CD4-positive, alpha-beta T cell treated with Interleukin-10 for 1 hour (primary cell): ENCODE data around the gene LIMK1.
"Not testable (repeated sequence)": the region's sequence is repeated elsewhere in the genome, so short reads cannot be mapped to it uniquely, and the experiment has no call there.

Experiments used
- DNase-seq: peaks from one replicate; pipeline ENCODE4 v3.0.0-alpha.2; 2020

Gene LIMK1

GRCh38 chr7:74083117-74083876 is at the start of gene LIMK1:
Gene LIMK1, plus strand, starts transcription at chr7:74083804. Its CDS starts 187 bp downstream, at chr7:74083991.
- peak; percentile 88 for DNase-seq

- DNase-seq, result no peak
Measured at GRCh38 chr7:74037609-74038008, 46.0 kb upstream of the LIMK1 start.

- no peak for DNase-seq
Measured at GRCh38 chr7:74038194-74038961, 45.2 kb upstream of the LIMK1 start.

GRCh38 chr7:74039337-74039736 is 44.3 kb upstream of the LIMK1 start:
- DNase-seq, result no peak

- no peak for DNase-seq
Measured at GRCh38 chr7:74040101-74040790, 43.4 kb upstream of the LIMK1 start.

GRCh38 chr7:74040791-74041520 is 42.6 kb upstream of the LIMK1 start:
- no peak for DNase-seq

- DNase-seq, result no peak
Measured at GRCh38 chr7:74042746-74043522, 40.7 kb upstream of the LIMK1 start.

GRCh38 chr7:74043523-74043951 is 40.1 kb upstream of the LIMK1 start:
- DNase-seq, result no peak

GRCh38 chr7:74044366-74045350 is 38.9 kb upstream of the LIMK1 start:
- no peak for DNase-seq

- DNase-seq, result not testable (repeated sequence)
Measured at GRCh38 chr7:74046581-74046980, 37.0 kb upstream of the LIMK1 start.

- no peak for DNase-seq
Measured at GRCh38 chr7:74047804-74048380, 35.7 kb upstream of the LIMK1 start.

GRCh38 chr7:74048999-74049599 is 34.5 kb upstream of the LIMK1 start:
- DNase-seq, result no peak

- no peak for DNase-seq
Measured at GRCh38 chr7:74049997-74050798, 33.4 kb upstream of the LIMK1 start.

GRCh38 chr7:74051193-74051592 is 32.4 kb upstream of the LIMK1 start:
- no peak for DNase-seq

GRCh38 chr7:74051629-74052410 is 31.8 kb upstream of the LIMK1 start:
- DNase-seq, result no peak

- DNase-seq, result no peak
Measured at GRCh38 chr7:74052628-74053027, 31.0 kb upstream of the LIMK1 start.

GRCh38 chr7:74053589-74054186 is 29.9 kb upstream of the LIMK1 start:
- no peak for DNase-seq
